Measurements from ENCODE around the gene SOHLH2. TPM values are rescaled to one million over a fixed set of nuclear protein-coding genes. Genes with fewer than 3 reads are reported as not detected.

The SOHLH2 gene
- total and polyA plus RNA-seq, 2 experiments from 2014 or later = not detected

GRCh38 chr13:36131222-36131930 is 83.0 kb downstream of the SOHLH2 start, which contains the start of gene DCLK1:
DCLK1 (minus strand) TSS chr13:36131382.
- H3K27me3 ChIP-seq (replicated peaks; ENCODE audit: insufficient read depth) = peaks cover 58% of the 10 kb centered on the region
- no peaks in the 10 kb centered on the region for H3F3A ChIP-seq (ENCODE audit: insufficient read depth)
- H3K4me1 ChIP-seq (ENCODE audit: insufficient read depth) = no peaks in the 10 kb centered on the region
- TF ChIP-seq EZH2 (IDR thresholded peaks at IDR 0.05; ENCODE audit: insufficient read depth, poor library complexity, severe bottlenecking) = peak; percentile 32
- no peak for TF ChIP-seq EZH2phosphoT487 (IDR thresholded peaks at IDR 0.05; ENCODE audit: insufficient read depth, low read depth)
- peak within 1 kb of the TSS; percentile 65 for H3K4me2 ChIP-seq (ENCODE audit: unreplicated experiment)
- WGBS, 2 experiments (ENCODE audit: low coverage in 1 of 2, low lambda C conversion rate in 2 of 2, missing lambda C conversion rate in 2 of 2) = 2% methylated on average over 12 to 40 of the region's 48 CpGs
- no peaks in the 10 kb centered on the region for H3K79me2 ChIP-seq (ENCODE audit: insufficient read depth)
- no peaks in the 10 kb centered on the region for H3K9me2 ChIP-seq (ENCODE audit: insufficient read depth)
- no peaks in the 10 kb centered on the region for H3K36me3 ChIP-seq (ENCODE audit: low read depth)
- in situ Hi-C loops (cut with MboI) = no loop called here
- peak; percentile 54 for DNase-seq
- no peaks in the 10 kb centered on the region for H3K9me3 ChIP-seq (ENCODE audit: low read depth)
- peak within 1 kb of the TSS; percentile 58 for H2AFZ ChIP-seq
- H3K4me3 ChIP-seq = peak within 1 kb of the TSS; percentile 64
- H4K20me1 ChIP-seq (ENCODE audit: insufficient read depth) = no peaks in the 10 kb centered on the region
- H3K27ac ChIP-seq = no peak within 1 kb of the TSS
- no peak within 1 kb of the TSS for H3K9ac ChIP-seq

- WGBS, 2 experiments (ENCODE audit: low coverage in 1 of 2, low lambda C conversion rate in 2 of 2, missing lambda C conversion rate in 2 of 2) = 1 to 2% methylated on average over 36 to 56 of the region's 61 CpGs
- H4K20me1 ChIP-seq (ENCODE audit: insufficient read depth) = no peaks in the 10 kb centered on the region
- DNase-seq = peak; percentile 38
- H3K9me2 ChIP-seq (ENCODE audit: insufficient read depth) = no peaks in the 10 kb centered on the region
- peaks cover 58% of the 10 kb centered on the region for H3K27me3 ChIP-seq (replicated peaks; ENCODE audit: insufficient read depth)
- no peaks in the 10 kb centered on the region for H3F3A ChIP-seq (ENCODE audit: insufficient read depth)
- H3K36me3 ChIP-seq (ENCODE audit: low read depth) = no peaks in the 10 kb centered on the region
- no peak overlapping the region for H3K9ac ChIP-seq
- 0 out of 2 replicates have a peak, but pooled peaks have one; percentile 50 for TF ChIP-seq EZH2phosphoT487 (IDR thresholded peaks at IDR 0.05; ENCODE audit: insufficient read depth, low read depth)
- TF ChIP-seq EZH2 (IDR thresholded peaks at IDR 0.05; ENCODE audit: insufficient read depth, poor library complexity, severe bottlenecking) = peak; percentile 47
- no peaks in the 10 kb centered on the region for H3K4me1 ChIP-seq (ENCODE audit: insufficient read depth)
- in situ Hi-C loops (cut with MboI) = no loop called here
- H3K4me3 ChIP-seq = peak overlapping the region; percentile 64
- H3K79me2 ChIP-seq (ENCODE audit: insufficient read depth) = no peaks in the 10 kb centered on the region
- H3K4me2 ChIP-seq (ENCODE audit: unreplicated experiment) = peak overlapping the region; percentile 65
- H3K9me3 ChIP-seq (ENCODE audit: low read depth) = no peaks in the 10 kb centered on the region
- peak overlapping the region; percentile 58 for H2AFZ ChIP-seq
- H3K27ac ChIP-seq = no peak overlapping the region
These were observed 83.7 kb downstream of the SOHLH2 start for GRCh38 chr13:36130552-36131221.

- Histone ChIP-seq H3K79me2 (ENCODE audit: insufficient read depth) (no peaks in the 10 kb centered on the region), H3K9ac (no peak overlapping the region), H3K4me2 (ENCODE audit: unreplicated experiment) (peak overlapping the region; percentile 65), H4K20me1 (ENCODE audit: insufficient read depth) (no peaks in the 10 kb centered on the region), H2AFZ (peak overlapping the region; percentile 58), H3F3A (ENCODE audit: insufficient read depth) (no peaks in the 10 kb centered on the region), H3K27me3 (replicated peaks; ENCODE audit: insufficient read depth) (peaks cover 58% of the 10 kb centered on the region), H3K9me3 (ENCODE audit: low read depth) (no peaks in the 10 kb centered on the region), H3K4me3 (peak overlapping the region; percentile 64), H3K27ac (no peak overlapping the region), H3K9me2 (ENCODE audit: insufficient read depth) (no peaks in the 10 kb centered on the region), H3K36me3 (ENCODE audit: low read depth) (no peaks in the 10 kb centered on the region), H3K4me1 (ENCODE audit: insufficient read depth) (no peaks in the 10 kb centered on the region)
- TF ChIP-seq EZH2 (IDR thresholded peaks at IDR 0.05; ENCODE audit: insufficient read depth, poor library complexity, severe bottlenecking) (peak; percentile 83), EZH2phosphoT487 (IDR thresholded peaks at IDR 0.05; ENCODE audit: insufficient read depth, low read depth) (no peak)
- in situ Hi-C loops (cut with MboI) = no loop called here
- no peak for DNase-seq
- WGBS, 2 experiments (ENCODE audit: low coverage in 1 of 2, low lambda C conversion rate in 2 of 2, missing lambda C conversion rate in 2 of 2) = 3 to 4% methylated on average over 13 of the region's 13 CpGs
These were observed 84.2 kb downstream of the SOHLH2 start for GRCh38 chr13:36130193-36130551.

- TF ChIP-seq EZH2 (IDR thresholded peaks at IDR 0.05; ENCODE audit: insufficient read depth, poor library complexity, severe bottlenecking) (no peak), EZH2phosphoT487 (IDR thresholded peaks at IDR 0.05; ENCODE audit: insufficient read depth, low read depth) (no peak)
- no peaks in the 10 kb centered on the region for H4K20me1 ChIP-seq (ENCODE audit: insufficient read depth)
- no peaks in the 10 kb centered on the region for H3F3A ChIP-seq (ENCODE audit: insufficient read depth)
- no peak overlapping the region for H3K27ac ChIP-seq
- no peak overlapping the region for H3K4me3 ChIP-seq
- peaks cover 58% of the 10 kb centered on the region for H3K27me3 ChIP-seq (replicated peaks; ENCODE audit: insufficient read depth)
- H3K36me3 ChIP-seq (ENCODE audit: low read depth) = no peaks in the 10 kb centered on the region
- DNase-seq = no peak
- H3K79me2 ChIP-seq (ENCODE audit: insufficient read depth) = no peaks in the 10 kb centered on the region
- H3K4me1 ChIP-seq (ENCODE audit: insufficient read depth) = no peaks in the 10 kb centered on the region
- H2AFZ ChIP-seq = no peak overlapping the region
- no peak overlapping the region for H3K9ac ChIP-seq
- H3K9me3 ChIP-seq (ENCODE audit: low read depth) = no peaks in the 10 kb centered on the region
- 44 to 46% methylated on average over 4 of the region's 4 CpGs for WGBS, 2 experiments (ENCODE audit: low coverage in 1 of 2, low lambda C conversion rate in 2 of 2, missing lambda C conversion rate in 2 of 2)
- in situ Hi-C loops (cut with MboI) = no loop called here
- no peaks in the 10 kb centered on the region for H3K9me2 ChIP-seq (ENCODE audit: insufficient read depth)
- no peak overlapping the region for H3K4me2 ChIP-seq (ENCODE audit: unreplicated experiment)
These were observed 84.8 kb downstream of the SOHLH2 start for GRCh38 chr13:36129539-36129938.
